GM18909 (cell line): ENCODE data around the gene PER3.
"Not testable (repeated sequence)": the region's sequence is repeated elsewhere in the genome, so short reads cannot be mapped to it uniquely, and the experiment has no call there.

Experiments used
- ATAC-seq: cut with Tn5 transposase; IDR thresholded peaks from one replicate; pipeline ENCODE4 v1.9.1; 2021; ENCODE audit warnings: mild to moderate bottlenecking; ENCODE audit not compliant: unreplicated experiment, poor library complexity

Gene PER3

DNA sequence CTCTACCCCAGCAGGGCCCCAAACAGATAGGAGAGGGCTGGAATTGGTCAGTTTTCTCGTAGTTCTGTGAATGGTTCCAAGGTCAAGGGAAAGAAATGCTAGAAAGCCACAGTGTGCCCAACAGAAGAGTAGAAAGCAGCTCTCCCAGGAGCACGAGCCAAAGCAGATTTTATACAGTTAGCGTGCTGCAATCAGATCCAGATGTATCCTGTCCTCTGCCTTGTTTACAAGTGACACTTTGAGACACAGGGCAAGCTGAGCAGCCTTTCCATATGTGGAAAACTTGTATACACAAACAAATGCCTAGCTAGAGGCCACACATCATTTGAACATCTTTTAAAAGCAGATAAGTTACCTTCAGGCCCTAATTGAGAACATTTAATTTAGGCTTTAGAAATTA is 6.5 kb upstream of the PER3 start:
- ATAC-seq = no peak

DNA sequence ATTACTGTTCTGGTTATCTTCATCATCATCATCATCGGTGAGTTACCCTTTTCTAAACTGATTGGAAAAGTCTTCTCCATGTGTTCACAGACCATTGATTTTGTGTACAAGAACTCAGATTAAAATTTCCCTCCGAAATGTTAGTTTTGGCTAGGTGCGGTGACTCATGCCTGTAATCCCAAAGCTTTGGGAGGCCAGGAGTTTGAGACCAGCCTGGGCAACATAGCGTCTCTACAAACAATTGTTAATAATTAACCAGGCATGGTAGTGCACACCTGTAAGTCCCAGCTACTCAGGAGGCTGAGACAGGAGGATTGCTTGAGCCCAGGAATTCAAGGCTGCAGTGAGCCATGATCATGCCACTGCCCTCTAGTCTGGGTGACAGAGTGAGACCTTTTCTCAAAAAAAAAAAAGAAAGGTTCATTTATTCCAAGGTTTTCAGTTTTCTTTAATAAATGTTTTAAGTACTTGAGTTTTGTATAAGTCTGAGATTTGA is 5.9 kb upstream of the PER3 start:
- no peak for ATAC-seq

DNA sequence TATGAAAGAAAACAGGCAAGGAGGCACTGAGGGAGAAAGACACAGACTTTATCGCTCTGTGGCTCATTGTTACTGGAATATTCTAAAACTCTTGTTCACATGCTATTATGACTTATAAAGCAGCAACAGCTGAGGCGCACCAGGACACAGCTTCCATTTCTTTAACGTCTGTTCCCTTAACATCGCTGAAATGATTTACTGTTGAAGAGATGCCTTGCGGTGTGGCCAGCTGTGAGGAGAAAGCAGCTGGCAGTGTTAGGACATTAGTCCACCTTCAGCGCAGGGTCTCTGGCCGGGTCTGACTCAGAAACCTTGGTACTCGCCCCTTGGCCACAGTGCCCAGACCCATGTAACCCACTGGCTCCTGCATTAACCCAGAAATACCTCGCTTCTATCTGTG is 3.1 kb upstream of the PER3 start:
- no peak for ATAC-seq

DNA sequence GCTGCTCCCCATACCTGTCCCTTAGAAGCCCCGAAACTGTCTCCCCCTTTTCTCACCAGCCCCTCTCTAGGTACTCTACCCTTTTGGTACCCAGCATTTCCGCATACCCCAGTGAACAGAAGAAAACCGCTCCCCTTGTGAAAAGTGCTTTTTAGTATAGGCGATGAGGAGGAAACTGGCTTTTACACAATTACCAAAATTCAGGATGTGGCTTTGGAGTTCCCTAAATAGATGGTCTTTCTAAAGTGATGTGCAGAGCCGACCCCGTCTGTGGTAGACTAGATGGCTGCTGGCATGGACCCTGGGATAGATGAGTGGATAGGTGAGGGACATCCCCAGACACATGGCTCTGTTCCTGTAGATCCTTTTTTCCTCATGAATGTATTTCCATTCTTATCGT is 2.6 kb upstream of the PER3 start:
- ATAC-seq = no peak

DNA sequence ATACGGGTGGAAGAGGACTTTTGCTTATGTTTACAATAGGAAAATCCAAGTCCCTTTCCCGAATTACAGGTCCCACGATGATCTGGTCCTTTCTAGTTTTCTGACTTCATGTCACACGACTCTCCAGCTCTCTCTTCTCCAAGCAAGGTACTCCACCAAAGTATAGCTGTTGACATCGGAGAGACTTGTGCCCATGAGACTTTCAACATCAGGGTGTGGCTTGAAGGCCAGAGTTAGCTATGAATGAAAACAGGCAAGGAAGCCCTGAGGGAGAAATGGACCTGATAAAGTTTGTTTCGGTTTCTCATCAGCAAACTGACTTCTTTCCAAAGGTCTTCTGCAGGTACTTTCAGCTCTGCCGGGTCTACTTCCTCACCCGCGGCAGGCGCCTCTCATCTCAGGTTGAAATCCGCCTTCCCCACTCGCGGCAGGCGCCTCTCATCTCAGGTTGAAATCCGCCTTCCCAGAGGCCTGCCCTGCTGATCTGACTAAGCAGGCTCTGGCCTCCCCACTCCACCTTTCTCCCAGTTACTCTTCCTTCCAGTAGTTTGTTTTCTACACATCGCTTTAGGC is 2.1 kb upstream of the PER3 start:
- ATAC-seq = no peak

DNA sequence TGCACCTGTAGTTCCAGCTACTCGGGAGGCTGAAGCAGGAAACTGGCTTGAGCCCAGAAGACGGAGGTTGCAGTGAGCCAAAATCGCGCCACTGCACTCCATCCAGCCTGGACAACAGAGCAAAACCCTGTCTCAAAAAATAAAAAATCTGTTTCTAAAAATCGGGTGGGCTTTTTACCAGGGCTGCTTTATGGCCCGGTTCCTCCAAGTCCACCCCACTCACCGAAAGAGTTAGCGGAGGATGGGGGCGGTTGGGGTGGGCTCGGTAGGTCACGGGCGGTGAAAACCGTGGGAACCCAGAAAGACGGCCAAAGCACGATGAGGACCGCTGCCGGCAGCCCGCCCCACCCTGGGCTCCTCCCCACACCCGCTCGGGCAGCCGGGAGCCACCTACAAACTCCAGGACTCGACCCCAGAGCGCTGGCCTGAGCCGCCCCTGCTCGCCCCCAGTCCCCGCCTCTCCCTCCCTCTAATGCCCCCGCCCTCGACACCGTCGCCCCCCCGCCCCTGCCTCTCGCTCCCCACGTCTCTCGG is 846 bp upstream of the PER3 start:
- no peak for ATAC-seq

DNA sequence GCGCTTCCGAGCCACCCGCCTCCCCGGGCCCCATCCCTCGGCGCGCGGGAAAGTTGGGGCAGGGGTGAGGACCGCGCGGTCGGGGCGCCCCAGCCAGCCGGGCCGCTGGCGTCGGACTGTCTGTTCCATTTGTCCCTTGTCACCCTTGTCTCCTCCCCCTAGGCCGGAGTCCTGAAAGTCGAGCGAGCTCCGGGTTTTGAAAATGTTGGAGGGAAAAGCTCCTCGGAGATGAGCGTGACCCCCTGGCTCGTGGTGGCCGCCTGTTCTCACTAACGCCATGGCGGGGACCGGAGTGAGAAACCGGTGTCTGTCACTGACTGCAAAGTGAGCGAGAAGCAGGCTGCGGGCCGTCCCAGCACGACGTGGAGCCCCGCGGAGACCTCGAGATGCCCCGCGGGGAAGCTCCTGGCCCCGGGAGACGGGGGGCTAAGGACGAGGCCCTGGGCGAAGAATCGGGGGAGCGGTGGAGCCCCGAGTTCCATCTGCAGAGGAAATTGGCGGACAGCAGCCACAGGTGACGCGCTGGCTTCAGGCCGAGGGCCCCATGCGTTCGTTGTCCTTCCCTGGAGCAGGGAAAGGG is 491 bp downstream of the PER3 start:
- ATAC-seq = no peak

DNA sequence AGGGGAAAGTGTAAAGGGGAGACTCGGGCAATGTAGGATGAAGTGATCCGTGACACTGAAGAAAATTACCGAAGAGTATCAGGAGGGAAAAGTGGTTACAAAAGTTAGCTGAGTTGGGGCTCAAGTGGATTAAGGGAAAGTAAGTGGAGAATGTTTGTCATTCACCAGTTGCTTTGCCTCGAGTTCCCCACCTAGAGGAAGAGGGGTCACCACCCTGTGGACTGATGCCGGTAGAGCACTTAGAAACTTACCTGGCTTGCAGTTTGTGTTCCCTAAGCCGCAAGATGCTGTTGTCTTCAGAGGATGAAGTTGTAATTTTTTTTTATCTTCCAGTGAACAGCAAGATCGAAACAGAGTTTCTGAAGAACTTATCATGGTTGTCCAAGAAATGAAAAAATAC is 1.0 kb downstream of the PER3 start:
- ATAC-seq = no peak

DNA sequence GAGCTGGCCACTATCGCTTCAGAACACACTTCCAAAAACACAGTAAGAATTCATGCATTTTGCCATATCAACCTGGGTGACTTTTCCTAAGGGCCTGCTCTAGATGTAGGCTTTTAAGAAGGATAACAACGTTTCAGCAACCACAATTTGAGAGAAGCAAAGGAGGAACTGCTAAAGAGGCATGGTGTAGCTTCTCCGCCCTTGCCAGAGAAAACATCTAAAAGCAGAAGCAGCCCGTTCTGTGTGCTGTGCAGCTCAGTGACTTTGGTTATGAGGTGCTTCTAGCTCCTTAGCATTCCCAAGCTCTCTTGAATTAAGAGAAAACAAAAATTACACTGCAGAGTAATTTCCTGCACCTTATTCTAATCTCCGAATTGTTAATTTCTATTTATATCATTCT is 2.7 kb downstream of the PER3 start:
- ATAC-seq = no peak

DNA sequence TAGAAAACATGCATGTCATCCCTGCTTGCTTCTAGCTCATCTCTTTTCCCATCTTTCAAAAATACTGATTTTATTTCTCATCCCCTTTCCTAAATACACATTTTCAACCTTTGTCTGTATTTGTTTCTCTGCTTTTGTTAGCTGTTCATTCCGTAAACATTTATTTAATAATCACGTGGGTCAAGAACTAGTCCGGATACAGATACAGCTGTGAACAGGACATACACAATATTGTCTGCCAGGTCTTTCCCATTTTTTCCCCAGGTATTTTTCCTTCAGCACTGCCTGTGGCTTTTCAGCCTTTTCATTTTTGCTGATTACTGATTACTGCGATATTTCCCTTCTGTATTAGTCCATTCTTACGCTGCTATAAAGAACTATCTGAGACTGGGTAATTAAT is 5.7 kb downstream of the PER3 start:
- no peak for ATAC-seq

DNA sequence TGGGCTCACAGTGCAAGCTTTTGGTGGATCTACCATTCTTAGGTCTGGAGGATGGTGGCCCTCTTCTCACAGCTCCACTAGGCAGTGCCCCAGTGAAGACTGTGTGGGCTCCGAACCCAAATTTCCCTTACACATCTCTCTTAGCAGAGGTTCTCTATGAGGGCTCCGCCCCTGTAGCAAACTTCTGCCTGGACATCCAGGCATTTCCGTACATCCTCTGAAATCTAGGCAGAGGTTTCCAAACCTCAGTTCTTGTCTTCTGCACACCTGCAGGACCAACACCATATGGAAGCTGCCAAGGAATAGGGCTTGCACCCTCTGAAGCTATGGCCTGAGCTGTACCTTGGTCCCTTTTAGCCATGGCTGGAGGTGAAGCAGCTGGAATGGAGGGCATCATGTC is 6.9 kb downstream of the PER3 start:
- ATAC-seq = not testable (repeated sequence)

DNA sequence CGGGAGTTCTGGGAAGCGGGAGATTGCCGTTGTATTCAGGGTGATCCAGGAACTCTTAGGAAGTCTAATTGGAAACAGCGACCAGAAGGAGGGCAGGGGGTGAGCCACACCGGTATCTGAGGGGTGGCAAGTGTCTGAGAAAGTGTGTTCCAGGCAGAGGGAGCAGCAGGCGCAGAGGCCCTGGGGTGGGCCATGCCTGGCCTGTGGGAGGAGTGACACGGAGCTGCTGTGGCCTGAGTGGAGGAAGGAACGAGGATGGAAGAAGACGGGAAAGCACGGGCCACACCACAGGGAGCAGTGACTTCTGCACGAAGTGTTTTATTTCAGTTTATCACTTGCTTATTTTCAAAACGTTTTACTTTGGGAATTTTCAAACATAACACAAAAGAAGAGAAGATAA is 11.3 kb downstream of the PER3 start:
- no peak for ATAC-seq

DNA sequence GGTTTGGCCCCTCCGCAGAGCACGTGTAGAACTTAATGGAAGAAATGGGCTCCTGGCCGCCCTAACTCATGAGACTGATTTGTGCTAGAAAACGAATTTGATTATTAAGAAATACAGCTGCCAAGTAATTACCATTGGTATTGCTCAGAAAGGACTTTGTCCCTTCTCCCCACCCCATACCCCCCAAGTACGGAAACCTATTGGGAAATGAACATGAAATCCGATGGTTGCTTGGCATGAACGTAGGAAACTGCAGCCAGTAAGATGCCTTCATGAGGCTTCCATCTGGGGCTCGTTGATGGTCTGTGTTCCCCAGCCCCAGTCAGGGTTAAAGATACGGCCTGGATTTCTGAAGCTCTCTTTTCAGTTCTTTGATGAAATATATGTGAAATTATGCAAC is 21.4 kb downstream of the PER3 start:
- no peak for ATAC-seq

DNA sequence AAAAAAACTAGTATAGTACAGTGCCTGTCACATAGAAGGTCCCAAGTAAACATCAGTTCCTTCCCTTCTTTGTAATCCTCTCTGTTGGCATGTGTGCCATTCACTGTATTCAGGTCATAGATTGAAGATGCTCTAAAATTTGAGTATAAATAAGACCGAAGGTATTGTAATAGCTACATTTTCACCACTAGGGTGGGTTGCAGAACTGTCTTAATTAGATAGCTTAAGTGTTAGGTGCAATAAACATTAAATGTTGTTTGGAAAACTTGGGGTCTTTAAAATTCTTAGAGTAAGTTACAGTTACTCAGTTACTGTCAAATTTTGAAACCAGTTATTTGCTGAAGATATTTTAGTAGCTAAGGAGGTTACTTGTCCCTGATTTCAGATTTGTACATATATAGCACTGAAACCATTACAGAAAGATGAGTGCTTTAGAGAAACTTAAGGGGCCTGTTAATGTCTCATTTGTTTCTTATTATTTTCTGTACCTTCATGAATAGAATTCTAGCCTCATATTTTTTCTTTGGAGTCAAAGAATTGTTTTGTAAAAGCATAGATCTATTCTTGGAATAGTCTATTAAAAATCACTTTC is 24.3 kb downstream of the PER3 start:
- ATAC-seq = no peak

DNA sequence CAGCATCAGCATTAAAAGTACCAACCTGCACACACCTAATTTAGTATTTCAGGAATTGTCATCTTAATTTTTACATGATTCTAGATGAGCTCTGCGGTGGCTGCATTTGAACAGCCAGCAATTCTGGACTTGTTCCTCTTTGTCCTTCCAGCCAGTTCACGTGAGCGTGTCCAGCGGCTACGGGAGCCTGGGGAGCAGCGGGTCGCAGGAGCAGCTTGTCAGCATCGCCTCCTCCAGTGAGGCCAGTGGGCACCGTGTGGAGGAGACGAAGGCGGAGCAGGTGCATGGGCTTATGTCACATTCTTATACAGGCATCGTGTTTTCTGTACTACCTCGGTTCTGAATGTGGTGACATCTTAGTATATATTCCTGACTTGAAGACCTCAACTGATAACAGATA is 25.7 kb downstream of the PER3 start:
- ATAC-seq = no peak

DNA sequence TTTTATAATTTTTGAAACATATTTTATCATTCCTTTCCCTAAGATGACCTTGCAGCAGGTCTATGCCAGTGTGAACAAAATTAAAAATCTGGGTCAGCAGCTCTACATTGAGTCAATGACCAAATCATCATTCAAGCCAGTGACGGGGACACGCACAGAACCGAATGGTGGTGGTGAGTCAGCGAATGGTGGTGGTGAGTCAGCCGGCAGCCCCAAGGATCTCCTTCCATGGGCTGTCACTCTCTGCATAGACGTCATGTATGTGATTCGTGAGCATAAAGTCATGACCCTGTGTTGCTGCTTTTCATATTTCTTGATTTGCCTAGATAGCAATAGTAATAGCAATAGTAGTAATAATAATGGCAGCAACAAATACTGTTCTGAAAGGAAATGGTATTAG is 26.3 kb downstream of the PER3 start:
- no peak for ATAC-seq

DNA sequence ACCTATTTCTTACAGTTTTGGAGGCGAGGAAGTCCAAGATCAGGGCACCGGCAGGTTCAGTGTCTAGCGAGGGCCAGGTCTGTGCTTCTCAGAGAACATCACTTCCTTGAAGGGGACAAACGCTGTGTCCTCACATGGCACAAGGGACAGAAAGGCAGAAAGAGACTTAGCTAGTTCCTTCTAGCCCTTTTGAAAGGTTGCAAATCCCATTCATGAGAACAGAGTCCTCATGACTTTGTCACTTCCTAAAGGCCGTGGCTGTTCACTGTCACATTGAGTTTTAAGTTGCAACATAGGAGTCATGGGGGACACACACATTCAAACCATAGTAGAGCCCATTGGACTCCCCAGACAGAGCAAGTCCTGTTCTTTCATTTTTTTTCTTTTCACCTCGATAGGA is 27.4 kb downstream of the PER3 start:
- no peak for ATAC-seq

DNA sequence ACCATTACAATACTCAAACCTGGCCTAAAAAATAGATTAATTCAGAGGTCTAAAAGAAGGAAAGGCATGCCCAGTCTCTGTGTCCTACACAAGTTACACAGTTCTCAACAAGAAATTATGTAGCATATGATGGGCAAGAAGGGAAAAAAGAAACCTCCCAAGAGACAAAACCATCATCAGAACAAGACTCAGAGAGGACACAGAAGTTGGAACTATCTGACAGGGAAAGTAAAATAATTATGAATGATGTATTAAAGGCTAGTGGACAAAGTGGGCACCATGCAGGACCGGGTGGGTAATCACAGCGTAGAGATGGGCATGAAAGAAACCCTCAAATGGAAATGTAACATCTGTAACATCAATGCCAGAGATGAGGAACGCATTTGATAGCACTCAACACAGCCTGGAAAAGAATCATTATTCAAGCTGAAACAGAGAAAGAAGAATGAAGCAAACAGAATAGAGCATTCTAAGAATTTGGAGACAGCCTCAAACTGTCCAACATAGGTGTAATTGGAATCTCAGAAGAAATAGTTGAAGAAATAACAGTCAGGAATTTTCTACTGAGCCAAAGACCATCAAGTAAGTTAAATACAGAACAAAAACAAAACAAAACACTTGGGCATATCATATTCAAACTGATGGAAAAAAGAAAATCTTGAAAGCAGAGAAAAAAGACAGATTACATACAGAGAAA is 29.7 kb downstream of the PER3 start:
- no peak for ATAC-seq

DNA sequence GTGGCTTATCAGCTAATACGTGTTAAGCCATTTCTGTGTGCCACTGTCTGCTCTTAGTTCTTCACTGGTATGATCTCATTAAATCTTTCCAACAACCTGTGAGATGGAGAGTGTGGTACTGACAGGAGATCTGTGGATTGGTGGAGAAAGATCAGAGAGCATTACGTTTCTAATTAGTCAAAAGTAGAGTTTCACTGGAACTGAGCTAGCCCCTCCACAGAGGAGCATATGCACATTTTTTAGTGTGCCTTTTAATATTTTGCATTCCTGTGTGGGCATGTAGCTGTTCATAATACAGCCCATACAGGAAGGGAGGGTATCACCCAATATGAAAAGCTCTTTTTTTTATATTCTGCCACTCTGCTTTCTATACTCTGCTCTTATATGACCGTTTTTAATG is 37.2 kb downstream of the PER3 start:
- no peak for ATAC-seq

DNA sequence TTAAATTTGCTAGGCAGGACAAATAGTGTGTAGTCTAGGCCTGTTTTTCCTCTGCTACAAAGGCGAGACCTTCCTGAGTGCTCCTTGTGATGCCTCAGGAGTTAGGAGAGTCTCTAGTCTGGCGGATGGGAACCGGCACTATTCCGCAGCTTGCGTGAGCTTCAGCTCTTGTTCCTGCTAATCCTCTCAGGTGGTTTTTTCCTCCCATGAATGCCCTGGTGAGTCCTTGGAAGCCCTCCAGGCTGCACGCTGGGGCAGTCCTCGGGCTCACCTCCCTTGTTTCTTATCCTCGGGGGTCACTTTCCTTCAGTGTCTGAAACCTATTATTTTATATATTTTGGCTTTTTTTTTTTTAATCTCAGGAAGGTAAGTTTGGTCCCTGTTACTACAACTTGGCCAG is 40.6 kb downstream of the PER3 start:
- ATAC-seq = no peak

DNA sequence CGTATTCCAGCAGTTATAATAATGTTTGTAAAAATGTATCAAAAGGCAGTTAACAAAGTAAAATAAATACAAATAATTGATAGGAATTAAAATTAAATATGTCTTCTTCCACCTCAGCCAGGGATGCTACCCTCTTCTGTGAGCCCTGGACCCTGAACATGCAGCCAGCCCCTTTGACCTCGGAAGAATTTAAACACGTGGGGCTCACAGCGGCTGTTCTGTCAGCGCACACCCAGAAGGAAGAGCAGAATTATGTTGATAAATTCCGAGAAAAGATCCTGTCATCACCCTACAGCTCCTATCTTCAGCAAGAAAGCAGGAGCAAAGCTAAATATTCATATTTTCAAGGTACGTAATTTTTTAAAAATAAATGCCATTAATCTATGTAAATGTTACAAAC is 42.3 kb downstream of the PER3 start:
- ATAC-seq = no peak
